ENCODE measurements around the gene PTTG1IP.
A peak's percentile ranks its signal among the peaks of the same experiment; 100 is the strongest.

PTTG1IP gene

DNA sequence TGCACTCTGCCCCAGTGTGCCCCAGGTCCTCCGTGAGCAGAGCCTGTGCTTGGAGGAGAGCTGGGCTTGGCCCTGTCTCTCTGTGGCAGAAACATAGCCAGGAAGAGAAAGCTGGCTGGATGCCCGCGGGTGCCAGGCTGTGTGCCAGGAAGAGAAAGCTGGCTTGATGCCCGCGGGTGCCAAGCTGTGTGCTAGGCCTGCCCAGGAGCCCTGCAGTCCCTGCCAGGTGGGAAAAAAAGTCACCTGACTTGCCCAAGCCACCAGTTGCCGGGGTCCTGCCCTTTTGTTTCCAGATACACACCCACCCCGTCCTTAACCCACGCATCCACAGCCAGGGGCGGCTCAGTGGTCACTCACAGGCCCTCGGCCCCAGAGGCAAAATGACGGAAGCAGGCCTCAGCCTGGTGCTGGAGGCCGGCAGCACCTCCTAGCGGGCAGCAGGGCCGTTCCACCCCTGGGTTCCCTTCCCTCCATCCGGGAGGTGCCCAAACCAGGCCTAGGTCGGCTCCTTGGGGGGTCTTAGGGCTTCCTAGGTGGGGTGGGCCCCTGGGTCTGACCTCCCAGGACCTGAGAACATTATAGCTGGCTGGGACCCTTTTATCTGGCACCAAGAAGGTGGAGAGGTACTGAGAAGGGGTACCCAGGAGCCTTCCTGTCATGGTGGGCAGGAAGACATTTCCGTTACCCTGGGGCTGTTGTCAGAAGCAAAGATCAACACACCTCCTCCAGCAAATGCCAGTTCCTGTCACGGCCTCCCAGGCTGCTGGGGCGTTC, 38.1 kb upstream of the PTTG1IP start:
- peak; percentile 58 for DNase-seq (ENCODE audit: low spot score)
- TF ChIP-seq, protein P1, sequence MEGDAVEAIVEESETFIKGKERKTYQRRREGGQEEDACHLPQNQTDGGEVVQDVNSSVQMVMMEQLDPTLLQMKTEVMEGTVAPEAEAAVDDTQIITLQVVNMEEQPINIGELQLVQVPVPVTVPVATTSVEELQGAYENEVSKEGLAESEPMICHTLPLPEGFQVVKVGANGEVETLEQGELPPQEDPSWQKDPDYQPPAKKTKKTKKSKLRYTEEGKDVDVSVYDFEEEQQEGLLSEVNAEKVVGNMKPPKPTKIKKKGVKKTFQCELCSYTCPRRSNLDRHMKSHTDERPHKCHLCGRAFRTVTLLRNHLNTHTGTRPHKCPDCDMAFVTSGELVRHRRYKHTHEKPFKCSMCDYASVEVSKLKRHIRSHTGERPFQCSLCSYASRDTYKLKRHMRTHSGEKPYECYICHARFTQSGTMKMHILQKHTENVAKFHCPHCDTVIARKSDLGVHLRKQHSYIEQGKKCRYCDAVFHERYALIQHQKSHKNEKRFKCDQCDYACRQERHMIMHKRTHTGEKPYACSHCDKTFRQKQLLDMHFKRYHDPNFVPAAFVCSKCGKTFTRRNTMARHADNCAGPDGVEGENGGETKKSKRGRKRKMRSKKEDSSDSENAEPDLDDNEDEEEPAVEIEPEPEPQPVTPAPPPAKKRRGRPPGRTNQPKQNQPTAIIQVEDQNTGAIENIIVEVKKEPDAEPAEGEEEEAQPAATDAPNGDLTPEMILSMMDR (IDR thresholded peaks at IDR 0.05; ENCODE audit: extremely low read depth, missing control alignments): peak; percentile 57

DNA sequence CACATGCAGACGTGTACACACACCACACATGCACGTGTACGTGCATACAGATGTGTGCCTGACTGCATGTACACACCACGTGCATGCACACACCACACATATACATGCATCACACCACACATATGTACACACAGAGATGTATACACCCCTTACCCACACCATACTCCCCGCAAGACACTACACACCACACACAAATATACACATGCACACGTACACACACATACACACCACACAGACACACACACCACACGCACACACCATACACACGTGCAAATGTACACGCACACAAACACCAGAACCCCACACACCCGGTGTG, 37.5 kb upstream of the PTTG1IP start:
- TF ChIP-seq, protein P1 (IDR thresholded peaks at IDR 0.05; ENCODE audit: extremely low read depth, missing control alignments): no peak
- no peak for DNase-seq (ENCODE audit: low spot score)

DNA sequence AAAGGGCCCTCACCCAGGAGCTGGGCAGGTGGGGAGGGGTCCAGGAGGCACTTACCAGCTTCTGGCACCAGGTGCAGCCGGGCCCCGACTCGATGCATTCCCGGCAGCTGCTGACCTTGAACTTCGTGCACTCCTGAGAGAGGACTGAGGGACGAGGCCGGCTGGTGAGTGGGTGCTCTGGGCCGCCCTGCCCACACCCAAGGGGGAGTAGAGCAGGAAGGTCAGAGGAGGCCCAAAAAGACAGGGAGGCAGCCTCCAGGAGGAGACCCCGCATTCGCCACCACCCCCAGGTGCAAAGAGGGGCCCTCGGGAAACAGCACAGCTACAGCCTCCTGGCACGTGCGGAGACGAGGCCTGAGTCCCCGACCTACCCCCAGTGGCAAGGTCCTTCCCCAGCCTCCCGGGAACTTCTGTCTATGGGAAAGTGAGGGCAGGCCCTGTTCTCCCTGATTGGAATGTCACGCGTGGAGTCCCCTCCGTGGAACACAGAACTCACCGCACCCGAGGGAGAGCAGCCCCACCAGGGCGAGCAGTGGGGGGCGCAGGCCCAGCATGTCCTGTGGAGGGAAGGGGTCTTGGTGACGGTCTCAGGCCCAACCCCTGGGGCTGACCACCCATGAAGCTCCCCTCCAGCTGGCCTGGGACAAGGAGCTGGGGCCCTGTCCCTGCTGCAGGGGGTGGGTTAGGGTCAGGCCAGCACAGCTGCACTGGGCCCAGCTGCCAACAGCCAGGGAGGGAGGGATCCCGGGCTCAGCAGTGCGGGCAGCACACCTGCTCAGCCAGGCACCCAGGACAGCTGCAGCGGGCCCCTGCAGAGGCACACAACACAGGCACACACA, 37.0 kb upstream of the PTTG1IP start:
- TF ChIP-seq, protein P1 (IDR thresholded peaks at IDR 0.05; ENCODE audit: extremely low read depth, missing control alignments): no peak
- DNase-seq (ENCODE audit: low spot score): no peak

DNA sequence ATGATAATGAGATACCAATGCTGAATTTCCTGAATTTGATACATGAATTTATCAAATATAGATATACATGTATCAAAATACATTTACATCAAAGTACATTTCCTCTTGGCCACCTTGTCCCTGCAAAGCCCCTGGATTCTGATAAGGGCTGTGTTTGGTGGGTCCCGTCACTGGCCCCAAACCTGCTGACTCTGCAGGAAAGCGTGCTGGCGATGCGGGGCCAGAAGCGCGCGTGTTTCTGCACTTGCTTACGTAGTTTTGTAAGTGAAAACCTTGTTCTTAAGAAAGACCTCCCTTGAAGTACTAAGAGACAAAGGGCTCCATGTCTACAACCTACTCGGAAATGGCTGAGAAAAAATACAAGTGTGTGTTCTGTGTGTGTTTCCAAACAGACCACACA, 36.2 kb upstream of the PTTG1IP start:
- TF ChIP-seq, protein P1 (IDR thresholded peaks at IDR 0.05; ENCODE audit: extremely low read depth, missing control alignments): no peak
- no peak for DNase-seq (ENCODE audit: low spot score)

DNA sequence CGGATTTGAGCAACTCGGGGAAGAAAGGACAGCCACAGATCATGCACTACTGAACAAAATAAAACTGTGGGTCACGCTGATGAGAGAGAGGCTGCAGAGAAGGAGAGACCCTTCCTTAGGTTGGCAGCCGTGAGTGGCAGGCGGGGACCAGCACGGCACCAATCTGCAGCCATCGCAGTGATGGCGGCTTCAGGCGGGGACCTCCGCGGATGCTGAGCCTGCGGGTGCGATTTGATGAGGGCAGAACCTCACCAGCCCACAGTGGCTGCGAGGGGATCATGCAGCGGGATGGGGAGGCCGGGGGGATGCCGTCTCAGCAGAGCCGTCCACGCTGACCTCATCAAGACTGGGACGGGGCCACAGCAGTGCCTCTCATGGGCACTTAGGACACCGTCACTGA, 35.4 kb upstream of the PTTG1IP start:
- TF ChIP-seq, protein P1 (IDR thresholded peaks at IDR 0.05; ENCODE audit: extremely low read depth, missing control alignments): no peak
- no peak for DNase-seq (ENCODE audit: low spot score)

DNA sequence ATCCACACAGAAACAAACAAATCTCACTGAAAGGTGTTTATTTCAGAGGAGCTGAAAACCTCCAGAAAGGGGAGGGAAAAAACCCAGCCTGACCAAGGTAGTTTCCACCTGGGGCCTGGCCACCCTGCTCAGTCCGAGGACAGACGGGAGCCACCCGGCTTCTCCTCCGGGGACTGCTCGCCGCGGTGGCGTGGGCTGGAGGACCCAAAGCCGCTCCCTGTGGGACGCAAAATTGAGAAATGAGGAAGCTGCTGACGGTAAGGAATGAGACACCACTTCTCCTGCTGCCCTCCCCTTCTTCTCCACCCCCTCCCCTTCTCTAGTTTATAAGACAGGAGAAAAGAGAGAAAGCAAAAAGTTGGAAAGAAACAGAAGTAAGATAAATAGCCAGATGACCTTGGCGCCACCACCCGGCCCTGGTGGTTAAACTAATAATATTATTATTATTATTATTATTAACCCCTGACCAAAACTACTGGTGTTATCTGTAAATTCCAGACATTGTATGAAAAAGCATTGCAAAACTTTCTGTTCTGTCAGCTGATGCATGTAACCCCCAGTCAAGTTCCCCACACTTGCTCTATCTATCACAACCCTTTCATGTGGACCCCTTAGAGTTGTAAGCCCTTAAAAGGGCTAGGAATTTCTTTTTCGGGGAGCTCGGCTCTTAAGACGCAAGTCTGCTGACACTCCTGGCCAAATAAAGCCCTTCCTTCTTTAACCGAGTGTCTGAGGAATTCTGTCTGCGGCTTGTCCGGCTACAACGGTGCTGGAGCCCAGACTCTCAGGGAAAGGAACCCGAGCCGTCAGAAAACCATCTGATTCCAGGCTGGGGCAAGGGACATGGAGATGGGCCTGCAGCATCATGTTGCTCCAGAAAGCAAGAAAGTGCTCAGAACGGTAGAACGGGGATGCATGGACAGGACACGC, 34.7 kb upstream of the PTTG1IP start:
- peak; percentile 58 for DNase-seq (ENCODE audit: low spot score)
- TF ChIP-seq, protein P1 (IDR thresholded peaks at IDR 0.05; ENCODE audit: extremely low read depth, missing control alignments): no peak

Measured in GM20000 (cell line).